HTERT RPE-1 (cell line): ENCODE data around the gene DLGAP1.

Experiments used
- in situ Hi-C: fragments of 300-500 bp; cut with MboI; formaldehyde crosslinking; loops from 4 replicates; pipeline ENCODE4 v1.14.3; 2020; ENCODE audit warnings: low sequenced_read_pairs

The DLGAP1 gene

DNA sequence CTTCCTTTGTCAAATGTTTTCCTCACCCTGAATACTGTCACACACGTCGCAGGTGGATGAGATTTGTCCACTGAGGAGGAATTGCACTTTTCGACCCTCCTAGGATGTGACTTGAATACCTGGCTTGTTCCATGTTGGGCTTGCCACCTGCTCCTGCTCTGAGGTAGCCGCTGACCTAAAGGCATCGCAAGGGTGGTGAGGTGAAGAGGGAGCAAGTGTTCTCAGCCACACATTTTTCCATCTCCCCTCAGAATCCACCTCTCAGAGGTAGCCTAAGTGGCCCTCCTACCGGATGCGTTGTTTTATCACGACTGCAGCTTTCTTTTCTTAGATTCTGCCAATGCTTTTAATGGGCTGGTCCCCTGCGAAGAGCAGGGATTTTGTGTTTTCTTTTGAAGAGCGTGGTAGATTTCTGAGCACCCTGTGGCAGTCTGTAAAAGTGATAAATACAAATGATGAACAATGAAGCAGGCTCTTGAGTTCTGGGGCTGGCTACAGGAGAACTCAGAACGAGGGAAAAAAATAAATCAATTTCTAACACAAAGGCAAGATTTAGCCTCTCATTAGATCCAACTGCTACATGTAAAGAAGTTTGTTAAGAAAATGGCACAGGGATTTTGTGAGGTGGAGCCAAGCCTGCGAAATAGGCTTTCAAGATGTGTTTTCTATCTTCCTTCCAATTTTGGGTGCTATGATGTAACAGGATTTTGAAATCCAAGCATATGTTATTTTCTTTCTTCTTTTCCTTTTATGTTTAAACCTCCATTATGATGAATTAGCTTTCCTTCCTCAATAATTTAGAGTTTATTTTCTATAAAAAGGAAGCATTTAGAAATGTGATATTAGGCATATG, 618.4 kb downstream of the DLGAP1 start:
- in situ Hi-C loops: no loop called here

GRCh38 chr18:3832025-3832638, 623.0 kb downstream of the DLGAP1 start:
- in situ Hi-C loops: no loop called here

DNA sequence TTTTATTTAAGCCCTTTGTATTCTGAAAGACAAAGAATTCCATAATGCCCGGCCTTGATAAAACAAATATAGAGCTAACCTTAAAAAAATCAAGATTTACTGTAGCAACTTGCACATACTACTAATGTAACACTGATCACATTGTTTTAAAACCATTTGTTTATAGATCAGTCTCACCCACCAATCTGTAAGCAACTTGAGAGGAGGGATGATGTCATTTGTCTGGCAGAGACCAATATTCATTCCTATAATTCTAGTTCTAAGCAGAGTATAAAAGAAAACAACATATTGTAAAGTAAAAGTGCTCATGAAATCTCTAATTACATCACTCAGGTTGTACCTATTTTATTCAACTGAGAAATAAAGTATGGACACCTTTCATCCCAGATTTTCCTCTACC, 624.5 kb downstream of the DLGAP1 start:
- in situ Hi-C loops: no loop called here

DNA sequence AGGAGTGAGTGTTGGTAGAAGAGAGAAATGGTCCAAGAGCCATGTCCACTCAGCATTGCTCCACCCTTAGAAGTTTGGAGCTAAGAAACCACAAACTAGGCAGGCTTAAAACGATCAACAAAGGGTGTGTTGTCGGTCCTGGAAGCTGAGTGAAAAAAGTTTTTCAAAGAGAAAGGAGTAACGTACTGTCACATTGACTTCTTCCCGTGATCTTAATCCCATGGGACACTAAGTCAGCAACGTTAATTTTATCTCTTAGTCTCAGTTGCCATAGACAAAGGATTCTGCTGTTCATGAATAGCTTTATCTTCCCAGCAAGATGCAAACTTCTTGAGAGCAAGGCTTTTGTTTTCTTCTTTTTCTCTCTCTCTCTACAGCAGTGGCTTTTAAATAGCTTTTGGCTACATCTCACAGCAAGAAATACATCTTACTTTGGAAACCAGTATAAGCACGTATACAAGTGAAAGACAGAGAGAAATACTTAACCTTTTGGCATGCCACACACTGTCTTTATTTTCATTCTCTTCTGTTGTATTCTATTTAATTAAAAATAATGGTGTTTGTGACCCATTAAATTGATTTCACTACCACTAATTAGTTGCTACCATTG, 627.8 kb downstream of the DLGAP1 start:
- in situ Hi-C loops: no loop called here

DNA sequence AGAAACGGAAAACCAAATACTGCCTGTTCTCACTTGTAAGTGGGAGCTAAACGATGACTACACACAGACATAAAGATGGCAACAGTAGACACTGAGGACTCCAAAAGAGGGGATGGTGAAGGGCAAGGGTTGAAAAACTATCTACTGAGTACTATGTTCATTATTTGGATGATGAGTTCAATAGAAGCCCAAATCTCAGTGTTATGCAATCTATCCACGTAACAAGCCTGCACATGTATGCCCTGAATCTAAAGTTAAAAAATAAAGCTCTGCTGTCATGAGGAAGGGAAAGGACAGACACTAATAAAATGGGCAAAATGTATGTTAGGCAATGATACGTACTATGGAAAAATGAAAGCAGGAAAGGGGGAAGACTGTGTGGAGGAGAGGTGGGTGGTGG, 629.1 kb downstream of the DLGAP1 start:
- in situ Hi-C loops: no loop called here

GRCh38 chr18:3824101-3824500, 631.0 kb downstream of the DLGAP1 start:
- in situ Hi-C loops: no loop called here

DNA sequence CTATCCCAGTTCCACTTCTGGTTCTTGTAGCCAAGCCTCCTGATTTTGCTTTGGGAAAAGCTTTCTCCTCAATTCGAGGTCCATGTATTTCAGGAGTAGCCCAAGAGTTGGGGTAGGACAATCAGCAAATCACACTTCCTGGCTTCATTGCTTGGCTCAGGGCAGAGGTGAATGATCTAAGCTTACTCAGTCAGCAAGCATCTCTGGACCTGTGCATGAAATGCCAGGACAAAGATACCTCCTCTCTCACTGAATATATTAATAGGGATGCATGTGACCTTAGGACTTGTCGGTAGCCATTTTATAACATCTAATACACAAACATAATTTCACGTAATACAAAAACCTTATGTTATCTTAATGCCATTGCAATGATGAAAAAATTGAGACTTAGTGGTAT, 632.0 kb downstream of the DLGAP1 start:
- in situ Hi-C loops: no loop called here

DNA sequence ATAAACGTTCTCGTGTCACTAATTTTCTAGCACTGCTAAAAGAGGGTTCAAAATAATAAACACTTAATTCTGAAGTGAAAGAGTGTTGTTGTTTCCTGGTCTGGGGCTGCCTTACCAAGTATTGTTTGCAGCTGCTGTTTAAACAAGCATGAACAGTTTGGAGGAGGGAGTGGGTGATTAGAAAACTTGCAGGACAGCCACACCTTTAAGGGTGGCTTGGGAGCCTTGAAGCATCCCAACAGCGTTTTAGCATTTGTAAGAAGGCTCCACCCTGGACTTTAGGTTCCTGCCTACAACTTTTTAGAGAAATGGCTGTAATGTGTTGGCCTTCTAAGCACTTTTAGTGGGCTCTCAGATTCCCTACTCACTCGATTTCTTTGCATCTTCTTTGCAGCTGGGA, 633.6 kb downstream of the DLGAP1 start:
- in situ Hi-C loops: no loop called here

GRCh38 chr18:3819961-3820360, 635.1 kb downstream of the DLGAP1 start:
- in situ Hi-C loops: no loop called here

DNA sequence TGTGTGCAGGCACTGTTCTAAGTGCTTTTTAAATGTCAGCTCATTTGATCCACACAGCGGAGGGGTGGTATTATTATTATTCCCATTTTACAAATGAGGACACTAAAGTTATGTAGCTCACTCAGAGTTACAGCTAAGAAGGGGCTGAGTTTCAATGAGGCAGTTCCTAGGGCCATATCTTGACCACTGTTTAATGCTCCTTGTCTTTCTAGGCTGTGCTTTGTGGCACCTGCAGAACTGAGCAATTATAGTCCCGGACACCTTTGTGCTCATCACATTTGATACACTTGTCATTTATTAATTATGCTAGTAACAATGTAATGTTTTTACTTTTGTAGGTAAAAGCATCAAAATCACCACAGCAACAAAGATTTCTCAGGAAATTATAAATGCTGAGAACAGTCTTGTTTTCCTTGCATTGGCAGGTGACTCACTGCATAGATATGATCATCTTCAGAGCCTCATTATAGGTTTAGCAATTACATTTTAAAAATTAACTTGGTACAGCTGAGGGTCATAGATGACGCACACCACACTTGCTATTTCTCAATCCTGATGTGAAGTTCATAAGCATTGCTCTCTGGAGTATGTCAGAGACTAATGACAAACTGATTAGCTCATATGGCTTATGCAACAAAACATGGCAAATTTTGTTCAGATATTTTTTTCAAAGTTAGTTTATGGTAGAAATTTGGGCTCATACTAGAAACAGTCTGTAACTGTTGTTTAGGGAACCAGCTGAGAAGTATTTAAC, 638.3 kb downstream of the DLGAP1 start:
- in situ Hi-C loops: no loop called here

- in situ Hi-C loops: no loop called here
Observed at GRCh38 chr18:3815991-3816390, 639.1 kb downstream of the DLGAP1 start.

DNA sequence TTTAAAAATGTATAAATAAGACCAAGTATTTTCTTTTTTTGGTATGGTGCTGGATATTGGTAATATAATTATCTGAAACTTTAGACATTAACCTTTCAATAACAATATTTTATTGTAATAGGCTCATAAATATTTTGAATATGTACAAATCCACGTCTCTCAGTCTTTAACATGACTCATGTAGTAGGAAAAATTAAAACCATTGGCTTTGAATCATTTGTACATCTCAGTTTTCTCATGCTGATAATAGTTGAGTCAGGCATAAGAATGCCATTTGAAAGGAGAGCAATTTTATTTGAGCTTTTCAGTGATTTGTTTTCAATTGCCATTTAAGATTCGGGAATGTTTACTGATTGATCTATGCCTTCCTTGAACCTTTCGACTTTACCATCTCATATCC, 640.3 kb downstream of the DLGAP1 start:
- in situ Hi-C loops: no loop called here

- in situ Hi-C loops: no loop called here
Observed at GRCh38 chr18:3810296-3810695, 644.8 kb downstream of the DLGAP1 start.

GRCh38 chr18:3808985-3809780, 645.9 kb downstream of the DLGAP1 start:
- in situ Hi-C loops: no loop called here

DNA sequence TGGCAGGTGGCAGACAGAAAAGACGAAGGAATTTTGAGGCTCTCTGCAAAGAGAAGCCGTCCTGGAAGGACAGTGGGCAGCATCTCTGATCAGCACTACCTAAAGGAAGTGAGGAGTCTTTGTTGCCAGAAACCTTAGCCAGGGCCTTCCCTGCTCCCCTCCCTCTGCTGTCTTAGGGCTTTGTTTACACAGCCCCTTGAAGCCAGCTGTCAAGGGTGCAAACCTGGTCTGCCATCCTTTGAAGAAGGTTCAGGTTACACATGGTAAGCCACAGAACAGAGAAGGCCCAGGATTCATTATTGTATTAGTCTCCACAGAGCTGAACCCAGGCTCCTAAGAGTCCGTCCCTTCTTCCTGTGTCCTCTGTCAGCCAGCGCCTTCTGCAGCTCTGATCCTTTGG, 648.5 kb downstream of the DLGAP1 start:
- in situ Hi-C loops: no loop called here

DNA sequence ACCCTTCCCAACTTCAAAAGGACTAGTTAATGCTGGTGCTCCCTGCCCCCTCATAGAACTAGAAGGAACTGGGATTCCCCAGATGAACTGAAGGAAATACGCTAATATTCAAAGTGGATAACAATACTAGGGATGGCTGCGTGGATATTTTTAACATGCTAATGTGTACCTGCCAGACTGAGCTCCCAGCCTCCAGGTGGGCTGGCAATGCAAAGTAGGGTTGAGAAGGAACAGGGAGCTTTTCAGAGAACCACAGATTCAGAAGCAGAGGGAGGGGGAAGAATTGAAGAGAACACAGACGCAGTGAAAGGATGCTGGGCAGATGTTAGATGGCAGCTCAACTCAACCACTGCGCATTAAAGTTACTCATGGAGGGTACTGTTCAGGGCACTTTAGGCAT, 650.8 kb downstream of the DLGAP1 start:
- in situ Hi-C loops: no loop called here

DNA sequence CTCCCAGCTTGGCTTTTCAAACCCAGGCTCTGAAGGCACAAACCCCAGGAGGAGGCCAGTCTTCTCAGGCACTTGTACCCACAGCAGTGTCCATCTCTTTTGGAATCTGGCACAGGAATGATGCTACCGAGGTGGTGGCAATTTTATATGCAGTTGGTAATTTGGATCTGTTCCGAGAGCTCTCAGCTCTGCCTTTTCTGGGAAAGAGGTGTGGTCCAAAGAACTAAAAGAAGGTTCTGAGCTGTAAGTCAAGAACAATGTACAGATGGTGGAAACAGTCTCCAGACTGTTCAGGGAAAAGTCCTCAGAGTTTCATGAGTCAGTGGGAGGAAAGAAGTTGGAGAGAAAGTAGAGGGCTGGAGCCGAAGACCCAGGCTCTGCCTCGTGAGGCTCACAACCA, 651.8 kb downstream of the DLGAP1 start:
- in situ Hi-C loops: no loop called here

DNA sequence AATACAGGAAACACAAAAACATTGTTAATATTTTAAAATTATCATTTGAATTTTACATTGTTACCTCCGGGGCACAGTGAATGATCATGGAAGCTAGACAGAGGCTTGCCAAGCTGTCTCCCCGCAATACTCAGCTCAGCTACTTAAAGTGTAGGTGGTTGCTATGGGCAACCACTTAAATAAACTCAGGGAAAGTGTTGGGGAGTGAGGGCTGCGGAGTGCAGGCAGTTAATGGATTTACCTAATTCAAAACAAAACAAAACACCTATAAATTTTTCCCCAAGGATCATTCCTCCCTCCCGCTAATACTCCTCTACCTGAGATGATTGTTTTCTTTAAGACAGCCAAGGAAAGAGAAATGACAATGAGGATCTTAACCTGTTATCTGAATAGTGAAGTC, 655.6 kb downstream of the DLGAP1 start:
- in situ Hi-C loops: no loop called here

GRCh38 chr18:3798032-3798431, 657.1 kb downstream of the DLGAP1 start:
- in situ Hi-C loops: no loop called here

- in situ Hi-C loops: no loop called here
Observed at GRCh38 chr18:3796434-3796833, 658.7 kb downstream of the DLGAP1 start.
